ENCODE results near the gene ATP11A.

Gene ATP11A

DNA sequence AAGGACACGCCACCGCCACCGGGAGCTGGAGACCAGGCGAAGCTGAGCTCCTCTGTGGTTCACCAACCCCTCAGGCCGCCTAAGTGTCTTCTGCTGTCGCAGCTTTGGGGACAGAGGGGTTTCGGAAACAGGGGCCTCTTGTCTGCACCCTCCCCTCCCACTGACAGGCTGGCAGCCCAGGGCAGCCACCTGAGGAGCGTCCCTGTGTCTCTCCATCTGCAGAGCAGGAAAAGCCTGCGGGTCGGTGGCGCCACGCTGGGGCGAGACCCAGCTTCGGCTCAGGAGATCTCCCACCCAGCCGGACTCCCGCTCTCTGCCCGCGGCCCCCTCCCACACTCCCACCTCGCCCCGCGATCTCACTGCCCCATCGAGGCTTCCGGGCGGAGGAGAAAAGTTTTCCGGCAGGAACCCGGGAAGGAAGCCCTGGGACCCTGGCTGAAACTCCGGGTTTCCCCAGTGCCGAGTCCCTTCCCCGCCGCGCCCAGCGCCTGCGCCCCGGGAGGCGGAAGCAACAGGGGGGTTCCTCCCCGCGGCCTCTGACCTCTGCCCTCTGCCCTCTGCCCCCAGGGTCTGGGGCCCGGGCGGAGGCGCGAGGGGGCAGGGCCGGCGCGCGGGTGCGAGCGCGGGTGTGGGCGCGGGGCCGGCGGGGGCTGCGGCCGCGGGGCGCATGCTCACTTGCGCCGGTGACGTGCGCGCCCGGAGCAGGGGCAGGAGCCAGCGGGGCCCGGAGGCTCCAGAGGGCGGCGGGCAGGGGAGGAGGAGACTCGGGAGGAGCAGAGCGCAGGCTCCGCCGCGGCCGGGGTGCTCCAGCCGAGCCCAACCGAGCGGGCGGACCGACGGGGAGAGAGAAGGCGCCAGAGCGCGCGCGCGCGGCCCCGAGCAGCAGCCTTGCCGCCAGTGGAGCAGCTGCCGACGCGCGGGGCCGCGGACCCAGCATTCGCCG lies at the start of gene ATP11A:
ATP11A (plus strand) TSS at position 736 of the 943 bp plus-strand sequence. CDS start 379 bp downstream, outside the sequence.
- DNase-seq (ENCODE audit: low spot score), result peak; percentile 99

GRCh38 chr13:112641456-112642089 lies 48.3 kb upstream of the ATP11A start:
- no peak for DNase-seq (ENCODE audit: low spot score)

- no peak for DNase-seq (ENCODE audit: low spot score)
Measured at GRCh38 chr13:112642090-112642460, 47.8 kb upstream of the ATP11A start.

DNA sequence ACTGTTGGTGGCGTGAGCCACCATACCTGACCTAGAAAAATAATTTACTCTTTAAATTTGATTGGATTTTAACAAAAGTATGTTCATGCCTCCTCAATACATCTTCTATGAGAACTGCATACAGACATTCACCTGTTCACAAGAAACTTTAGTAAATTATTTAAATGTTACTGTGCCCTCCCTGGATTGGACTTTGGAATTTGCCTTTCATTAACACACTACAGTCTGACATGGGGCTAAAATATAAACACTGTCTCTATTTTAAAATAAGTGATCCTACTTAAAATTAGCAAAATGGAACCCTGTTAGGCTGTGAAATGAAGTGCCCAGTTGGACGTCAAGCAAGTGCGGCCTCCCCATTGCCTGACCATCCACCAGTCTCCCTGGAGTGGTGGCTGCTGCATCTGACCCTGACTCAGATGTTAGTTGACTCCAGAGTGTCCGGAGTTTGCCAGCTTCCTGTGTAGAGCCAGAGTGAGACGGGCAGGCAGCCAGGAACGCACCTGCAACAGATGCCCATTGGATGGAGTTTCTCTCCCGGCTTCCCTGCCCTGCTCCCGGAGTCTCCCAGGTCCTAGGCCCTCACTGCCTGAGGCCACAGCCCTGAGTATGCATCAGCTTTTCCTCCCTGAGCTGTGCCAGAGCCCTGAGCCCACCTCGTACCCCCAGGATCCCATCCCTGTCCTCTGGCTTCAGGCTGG lies 45.9 kb upstream of the ATP11A start:
- no peak for DNase-seq (ENCODE audit: low spot score)

DNA sequence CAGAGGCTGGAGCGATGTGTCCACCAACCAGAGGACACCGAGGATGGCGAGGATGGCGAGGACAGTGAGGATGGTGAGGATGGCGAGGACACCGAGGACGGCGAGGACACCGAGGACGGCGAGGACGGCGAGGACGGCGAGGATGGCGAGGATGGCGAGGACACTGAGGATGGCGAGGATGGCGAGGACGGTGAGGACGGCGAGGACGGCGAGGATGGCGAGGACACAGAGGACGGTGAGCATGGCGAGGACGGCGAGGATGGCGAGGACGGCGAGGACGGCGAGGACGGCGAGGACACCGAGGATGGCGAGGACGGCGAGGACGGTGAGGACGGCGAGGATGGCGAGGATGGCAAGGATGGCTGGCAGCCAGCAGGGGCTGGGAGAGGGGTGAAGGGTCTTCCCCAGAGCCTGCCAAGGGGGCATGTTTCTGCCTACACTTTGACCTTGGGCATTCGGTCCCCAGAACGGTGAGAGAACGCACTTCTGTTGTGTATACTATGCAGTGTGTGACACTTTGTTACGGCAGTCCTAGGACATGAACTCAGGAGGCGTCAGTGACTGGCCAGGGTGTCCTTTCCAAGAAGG lies 44.4 kb upstream of the ATP11A start:
- no peak for DNase-seq (ENCODE audit: low spot score)

GRCh38 chr13:112647256-112647655 lies 42.6 kb upstream of the ATP11A start:
- DNase-seq (ENCODE audit: low spot score), result no peak

DNA sequence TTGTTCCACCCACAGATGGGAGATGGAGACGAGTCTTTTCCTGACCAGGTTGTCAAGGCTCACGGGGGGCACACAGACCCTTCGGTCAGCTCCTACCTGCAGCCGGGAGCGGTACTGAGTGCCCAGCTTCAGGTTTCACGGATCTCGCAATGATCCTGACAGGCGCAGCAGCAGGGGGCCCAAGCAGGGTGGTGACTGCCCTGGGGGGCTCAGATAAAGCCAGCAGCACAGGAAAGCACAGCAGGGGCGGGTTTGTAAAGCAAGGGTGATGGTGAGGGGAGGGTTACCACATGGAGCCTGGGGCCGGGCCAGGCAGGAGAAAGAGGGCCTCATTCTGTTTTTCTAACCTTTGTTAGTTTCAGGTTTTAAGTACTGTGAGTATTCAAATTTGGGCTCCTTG lies 41.7 kb upstream of the ATP11A start:
- no peak for DNase-seq (ENCODE audit: low spot score)

DNA sequence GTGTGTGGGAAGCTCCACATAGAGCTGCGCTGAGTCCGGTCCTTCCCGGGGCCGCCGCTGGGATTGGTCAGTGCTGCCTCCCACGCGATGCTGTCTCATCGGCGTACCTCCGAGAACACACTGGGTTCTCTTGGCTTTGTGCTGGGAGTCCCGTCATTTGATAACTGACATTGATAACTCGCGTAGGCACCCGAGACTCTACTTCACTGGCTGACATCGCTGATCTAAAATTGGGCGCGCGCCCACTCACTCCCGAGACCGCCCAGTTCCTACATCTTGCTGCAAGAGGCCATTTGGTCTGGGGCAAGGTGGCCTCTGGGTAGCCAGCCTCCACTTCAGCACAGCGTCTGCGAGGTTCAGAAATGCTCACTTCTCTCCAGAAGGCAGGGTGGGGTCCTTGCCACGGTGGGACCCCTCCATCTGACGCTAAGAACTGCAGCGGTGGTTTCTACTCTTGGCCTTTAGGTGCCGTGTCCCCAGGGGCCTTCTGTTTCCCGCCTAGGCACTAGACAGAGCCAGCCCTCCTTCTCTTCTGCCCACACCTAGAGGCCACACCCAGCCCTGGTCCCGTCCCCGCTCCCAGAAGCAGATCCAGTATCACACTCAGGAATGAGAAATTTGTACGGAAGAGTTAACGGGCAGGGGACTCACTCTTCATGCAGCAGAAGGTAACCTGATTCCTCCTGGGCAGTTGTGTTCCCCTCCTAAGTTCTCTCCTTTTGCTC lies 40.7 kb upstream of the ATP11A start:
- DNase-seq (ENCODE audit: low spot score), result no peak

- DNase-seq (ENCODE audit: low spot score), result no peak
Measured at GRCh38 chr13:112651311-112651710, 38.5 kb upstream of the ATP11A start.

- DNase-seq (ENCODE audit: low spot score), result no peak
Measured at GRCh38 chr13:112651750-112652511, 37.9 kb upstream of the ATP11A start.

DNA sequence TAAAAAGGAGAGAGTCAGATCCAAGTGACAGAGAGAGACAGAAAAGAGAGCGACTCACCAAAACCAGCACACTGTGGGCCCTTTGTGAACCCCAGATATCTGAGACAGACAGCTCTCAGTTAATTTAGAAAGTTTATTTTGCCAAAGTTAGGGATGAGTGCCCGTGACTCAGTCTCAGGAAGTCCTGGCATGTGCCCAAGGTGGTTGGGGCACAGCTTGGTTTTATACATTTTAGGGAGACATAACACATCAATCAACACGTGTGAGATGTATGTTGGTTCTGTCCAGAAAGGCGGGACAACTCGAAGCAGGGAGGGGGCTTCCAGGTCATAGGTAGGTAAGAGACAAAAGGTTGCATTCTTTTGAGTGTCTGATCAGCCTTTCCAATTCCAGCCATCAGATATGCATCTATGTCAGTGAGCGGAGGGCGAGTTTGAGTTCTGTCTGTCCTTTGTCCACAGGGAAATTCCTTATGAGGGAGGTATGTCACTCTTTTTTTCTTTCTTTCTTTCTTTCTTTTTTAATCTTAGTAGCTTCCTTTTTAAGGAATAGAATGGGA lies 37.2 kb upstream of the ATP11A start:
- no peak for DNase-seq (ENCODE audit: low spot score)

DNA sequence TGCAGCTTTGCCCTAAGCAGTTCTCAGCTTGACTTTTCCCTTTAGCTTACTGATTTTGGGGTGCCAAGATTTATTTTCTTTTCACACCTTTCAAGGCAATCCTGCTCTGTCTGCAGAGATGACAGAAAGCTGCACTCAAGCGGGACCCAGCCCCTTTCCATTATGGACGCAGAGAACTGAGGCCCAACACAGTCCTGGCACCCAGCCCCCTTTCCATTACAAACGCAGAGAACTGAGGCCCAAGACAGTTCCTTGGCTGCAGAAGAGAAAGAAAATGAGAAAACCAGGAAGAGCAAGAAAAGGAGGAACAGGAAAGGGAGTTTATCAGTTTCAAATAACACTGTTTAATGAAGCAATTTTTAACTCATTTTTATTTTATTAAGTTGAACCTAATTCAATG lies 36.8 kb upstream of the ATP11A start:
- DNase-seq (ENCODE audit: low spot score), result no peak

DNA sequence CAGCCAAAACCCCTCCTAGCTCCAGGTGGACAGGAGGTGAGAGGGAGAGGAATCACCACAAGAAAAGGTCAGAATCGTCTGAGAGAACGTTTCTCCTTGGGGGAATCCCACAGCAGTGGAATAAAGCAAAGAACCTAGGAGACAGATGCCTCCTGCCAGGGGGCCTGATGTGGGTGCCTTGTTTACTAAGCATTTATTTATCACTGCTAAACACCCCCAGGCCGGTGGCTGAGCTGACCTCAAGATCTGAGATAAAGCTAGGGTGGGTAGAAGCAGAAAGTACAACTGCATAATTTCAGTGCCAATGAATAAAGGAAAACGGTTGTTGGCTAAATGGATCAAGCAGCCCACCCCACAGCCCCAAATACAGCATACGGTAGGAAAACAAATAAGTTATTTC lies 33.9 kb upstream of the ATP11A start:
- no peak for DNase-seq (ENCODE audit: low spot score)

- DNase-seq (ENCODE audit: low spot score), result no peak
Measured at GRCh38 chr13:112657850-112658445, 31.9 kb upstream of the ATP11A start.

DNA sequence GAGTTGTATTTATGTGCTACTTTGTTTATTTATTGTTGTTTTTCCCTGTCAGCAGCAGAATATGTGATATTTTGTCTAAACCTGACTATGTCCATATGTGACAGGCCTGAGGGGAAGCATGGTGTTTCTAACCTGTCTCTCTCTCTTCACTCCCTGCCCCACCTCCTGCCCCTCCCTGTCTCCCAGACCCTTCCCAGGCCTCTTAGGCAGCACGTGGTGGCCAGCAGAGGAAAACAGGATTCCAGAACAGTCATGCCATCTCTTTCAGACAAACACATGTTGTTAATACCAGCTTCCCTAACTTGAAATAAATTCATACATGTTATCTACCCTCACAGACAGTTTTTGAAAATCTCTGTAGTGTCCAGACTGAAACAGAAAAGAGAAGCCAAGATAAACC lies 31.0 kb upstream of the ATP11A start:
- DNase-seq (ENCODE audit: low spot score), result no peak

GRCh38 chr13:112661291-112661690 lies 28.5 kb upstream of the ATP11A start:
- no peak for DNase-seq (ENCODE audit: low spot score)

DNA sequence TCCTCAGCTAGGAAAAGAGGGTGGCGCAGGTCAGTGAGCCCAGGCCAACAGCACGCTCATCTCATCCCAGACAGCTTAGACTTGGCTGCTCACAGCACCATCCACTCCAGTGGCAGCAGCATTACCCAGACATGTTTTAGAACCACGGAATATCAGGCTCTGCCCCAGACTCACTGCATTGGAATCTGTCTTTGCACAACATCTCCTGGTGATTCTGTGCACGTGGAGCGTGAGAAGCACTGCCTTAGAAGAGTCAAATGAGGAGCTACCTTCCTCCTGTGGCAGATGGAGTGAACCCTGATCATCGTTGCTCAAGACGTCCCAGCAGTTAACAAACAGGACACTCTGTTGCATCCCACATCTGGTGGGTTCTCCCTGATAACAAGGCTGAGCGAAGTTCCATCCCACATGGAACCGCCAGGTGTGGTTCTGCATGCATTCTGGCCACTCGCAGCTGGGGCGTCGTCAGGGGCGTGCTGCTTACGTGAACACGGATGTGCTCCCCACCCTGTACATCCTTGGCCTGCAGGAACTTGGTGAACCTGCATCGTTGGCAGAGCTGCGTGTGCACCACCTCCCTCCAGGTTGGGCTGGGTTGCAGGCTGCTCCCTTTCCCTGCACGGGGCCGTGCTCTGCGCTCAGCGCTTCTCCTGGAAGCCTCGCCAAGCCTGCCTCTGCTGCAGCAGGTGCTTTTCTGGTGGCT lies 25.2 kb upstream of the ATP11A start:
- no peak for DNase-seq (ENCODE audit: low spot score)

DNA sequence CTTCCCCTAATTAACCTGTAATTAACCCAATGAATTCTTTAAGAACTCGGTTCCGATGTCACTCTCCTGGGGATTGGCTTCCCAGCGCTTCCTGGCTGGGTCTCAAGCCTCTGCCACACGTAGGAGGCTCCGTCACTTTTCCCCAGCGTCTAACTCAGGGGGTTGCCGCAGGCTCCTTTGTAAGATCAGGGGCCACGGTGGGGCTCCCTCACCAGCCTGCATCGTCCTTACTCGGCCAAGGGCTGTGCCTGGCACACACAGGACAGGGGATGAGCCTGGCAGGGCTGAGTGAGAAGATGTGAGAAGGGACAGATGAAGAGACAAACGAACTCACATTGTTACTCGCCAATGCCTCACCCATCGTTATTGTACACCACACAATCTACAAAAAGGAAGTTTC lies 20.9 kb upstream of the ATP11A start:
- no peak for DNase-seq (ENCODE audit: low spot score)

DNA sequence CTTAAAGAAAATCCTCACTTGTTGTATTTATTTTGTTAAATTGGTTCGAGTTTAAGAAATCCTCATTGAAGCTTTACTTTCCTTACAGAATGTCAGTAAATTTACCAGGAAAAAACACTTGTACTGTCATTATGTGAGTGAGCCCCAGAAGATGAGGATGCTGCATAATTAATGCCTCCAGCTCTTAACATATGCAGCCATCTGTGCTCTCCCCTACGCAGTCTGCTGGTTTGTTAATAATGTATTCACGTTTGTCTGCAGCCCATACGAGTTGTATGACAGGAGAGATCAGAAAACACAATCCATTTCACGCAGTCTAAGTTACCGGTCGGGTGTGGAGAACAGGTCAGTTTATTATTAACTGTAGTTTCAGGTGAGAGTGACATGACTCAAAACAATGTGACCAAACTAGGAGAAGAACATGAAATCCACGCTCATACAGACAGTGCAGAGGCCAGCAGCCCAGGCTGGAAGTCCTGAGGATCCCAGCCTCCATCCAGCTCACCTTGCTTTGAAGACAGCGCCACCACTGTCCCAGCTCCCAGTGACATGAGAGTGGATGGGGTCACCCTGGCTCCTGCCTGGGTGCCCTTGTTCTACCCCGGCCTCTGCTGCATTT lies 19.8 kb upstream of the ATP11A start:
- no peak for DNase-seq (ENCODE audit: low spot score)

Measured in hepatic stellate cell (primary cell).